Smooth muscle cell (in vitro differentiated cells): Measurements from ENCODE around the gene STK39. TPM values are rescaled to one million over a fixed set of nuclear protein-coding genes. Genes with fewer than 3 reads are reported as not detected.

Experiments
- DNase-seq: peaks from one replicate; lab custom pipeline; 2025; ENCODE audit not compliant: unreplicated experiment; lab: John Stamatoyannopoulos, UW
- H2AFZ ChIP-seq: fragments of 200-600 bp; sonication (generic); 2 replicates; pipeline ENCODE4 v1.6.0; 2016; ENCODE audit warnings: antibody characterized with exemption, low read depth, mild to moderate bottlenecking
- H3F3A ChIP-seq: fragments of 200-600 bp; sonication (generic); 2 replicates; pipeline ENCODE4 v1.6.0; 2017; ENCODE audit warnings: antibody characterized with exemption, low read depth
- H3K27ac ChIP-seq: fragments of 200-600 bp; sonication (generic); 2 replicates; pipeline ENCODE4 v1.5.1; 2016; ENCODE audit warnings: low read depth, mild to moderate bottlenecking
- H3K27me3 ChIP-seq: fragments of 200-600 bp; sonication (generic); 2 replicates; pipeline ENCODE4 v1.6.1; 2016; ENCODE audit warnings: low read depth, mild to moderate bottlenecking
- H3K36me3 ChIP-seq: fragments of 200-600 bp; sonication (generic); 2 replicates; pipeline ENCODE4 v1.5.1; 2016; ENCODE audit warnings: low read depth
- H3K4me1 ChIP-seq: fragments of 200-600 bp; sonication (generic); 2 replicates; pipeline ENCODE4 v1.5.1; 2016; ENCODE audit warnings: low read depth
- H3K4me2 ChIP-seq: fragments of 200-600 bp; sonication (generic); 2 replicates; pipeline ENCODE4 v1.6.0; 2016; ENCODE audit warnings: mild to moderate bottlenecking
- H3K4me3 ChIP-seq: fragments of 200-600 bp; sonication (generic); 2 replicates; pipeline ENCODE4 v1.5.1; 2016; ENCODE audit warnings: mild to moderate bottlenecking
- H3K79me2 ChIP-seq: fragments of 200-600 bp; sonication (generic); 2 replicates; pipeline ENCODE4 v1.6.0; 2016; ENCODE audit warnings: low read depth, mild to moderate bottlenecking
- H3K9ac ChIP-seq: fragments of 200-600 bp; sonication (generic); 2 replicates; pipeline ENCODE4 v1.6.0; 2016; ENCODE audit warnings: low read depth
- H3K9me3 ChIP-seq: fragments of 200-600 bp; sonication (generic); replicated peaks from 2 replicates; pipeline ENCODE4 v1.5.1; 2016; ENCODE audit warnings: low read depth
- H4K20me1 ChIP-seq: fragments of 200-600 bp; sonication (generic); 2 replicates; pipeline ENCODE4 v1.6.0; 2016; ENCODE audit warnings: low read depth
- CTCF ChIP-seq: fragments of 200-600 bp; sonication (generic); IDR thresholded peaks from 2 replicates; pipeline ENCODE4 v1.5.1; 2017; ENCODE audit warnings: borderline replicate concordance, mild to moderate bottlenecking, antibody characterized with exemption; ENCODE audit not compliant: insufficient read depth, poor library complexity, severe bottlenecking
- WGBS: methylation state at CpG from one replicate; pipeline ENCODE4 v1.1.7; 2016; ENCODE audit warnings: low lambda C conversion rate; 5-methylcytosine and 5-hydroxymethylcytosine counted together
- polyA plus RNA-seq: library from polyadenylated mRNA; unstranded; fragments of >200 nt; fragmentation: Nextera tagmentation; extraction: Ambion mirVana; gene quantifications from 2 replicates; pipeline ENCODE4 v1.2.1, GENCODE V29; 2016
- total RNA-seq: library from RNA; depleted of rRNA; stranded (reverse); fragments of >200 nt; gene quantifications from 2 replicates; pipeline ENCODE4 v1.2.3, GENCODE V29; 2014

Gene STK39
- total and polyA plus RNA-seq, 2 experiments from 2014 or later: 21.1 to 37.8 TPM

GRCh38 chr2:168035458-168035857 is 211.9 kb downstream of the STK39 start:
- Histone ChIP-seq H3K9me3 (no peaks in the 10 kb centered on the region), H3K4me2 (no peak overlapping the region), H3K4me1 (peaks cover 5% of the 10 kb centered on the region), H3K36me3 (no peaks in the 10 kb centered on the region), H3K27ac (no peak overlapping the region), H3K79me2 (no peaks in the 10 kb centered on the region), H3K9ac (no peak overlapping the region), H3F3A (no peaks in the 10 kb centered on the region), H3K4me3 (no peak overlapping the region), H4K20me1 (peaks cover 8% of the 10 kb centered on the region), H3K27me3 (no peaks in the 10 kb centered on the region), H2AFZ (no peak overlapping the region)
- no peak for TF ChIP-seq CTCF
- WGBS: 98% methylated on average over 5 of the region's 5 CpGs
- DNase-seq: no peak

GRCh38 chr2:168034616-168035015 is 212.8 kb downstream of the STK39 start:
- Histone ChIP-seq H3K27ac (no peak overlapping the region), H3F3A (no peaks in the 10 kb centered on the region), H3K36me3 (no peaks in the 10 kb centered on the region), H3K9me3 (no peaks in the 10 kb centered on the region), H3K27me3 (no peaks in the 10 kb centered on the region), H3K4me3 (no peak overlapping the region), H3K4me1 (peaks cover 5% of the 10 kb centered on the region), H2AFZ (no peak overlapping the region), H4K20me1 (peaks cover 8% of the 10 kb centered on the region), H3K79me2 (no peaks in the 10 kb centered on the region), H3K4me2 (no peak overlapping the region), H3K9ac (no peak overlapping the region)
- DNase-seq: no peak
- WGBS: 96% methylated on average over 5 of the region's 5 CpGs
- TF ChIP-seq CTCF: no peak

GRCh38 chr2:168033966-168034365 is 213.4 kb downstream of the STK39 start:
- Histone ChIP-seq H4K20me1 (peaks cover 8% of the 10 kb centered on the region), H3K27me3 (no peaks in the 10 kb centered on the region), H3K36me3 (no peaks in the 10 kb centered on the region), H3K9me3 (no peaks in the 10 kb centered on the region), H3K4me2 (no peak overlapping the region), H3K79me2 (no peaks in the 10 kb centered on the region), H3K9ac (no peak overlapping the region), H3K27ac (no peak overlapping the region), H2AFZ (no peak overlapping the region), H3K4me1 (peaks cover 5% of the 10 kb centered on the region), H3F3A (no peaks in the 10 kb centered on the region), H3K4me3 (no peak overlapping the region)
- WGBS: 93% methylated on average over 1 of the region's 1 CpG
- TF ChIP-seq CTCF: no peak
- DNase-seq: no peak

GRCh38 chr2:168032091-168032490 is 215.3 kb downstream of the STK39 start:
- no peaks in the 10 kb centered on the region for H3K79me2 ChIP-seq
- H3K27ac ChIP-seq: no peak overlapping the region
- H3K27me3 ChIP-seq: no peaks in the 10 kb centered on the region
- H3K36me3 ChIP-seq: no peaks in the 10 kb centered on the region
- no peak overlapping the region for H3K9ac ChIP-seq
- no peak overlapping the region for H2AFZ ChIP-seq
- 94% methylated on average over 3 of the region's 3 CpGs for WGBS
- no peaks in the 10 kb centered on the region for H3F3A ChIP-seq
- H3K4me3 ChIP-seq: no peak overlapping the region
- H3K9me3 ChIP-seq: no peaks in the 10 kb centered on the region
- H3K4me1 ChIP-seq: peaks cover 5% of the 10 kb centered on the region
- DNase-seq: no peak
- peaks cover 7% of the 10 kb centered on the region for H4K20me1 ChIP-seq
- no peak for TF ChIP-seq CTCF
- no peak overlapping the region for H3K4me2 ChIP-seq
